Testis (tissue), 2 donors: ENCODE results near the gene FRAS1.

Experiments
- CTCF ChIP-seq, 3 experiments: fragments of 450-650 bp in 2 of 3; fragments of 200-600 bp in 1 of 3; sonication (generic) in 1 of 3; IDR thresholded peaks; one replicate each; pipeline ENCODE4 v1.5.1; 2016 to 2019; ENCODE audit warnings: antibody characterized with exemption in 3 of 3, mild to moderate bottlenecking in 2 of 3, moderate library complexity in 1 of 3
- POLR2A ChIP-seq: fragments of 450-650 bp; IDR thresholded peaks from one replicate; pipeline ENCODE4 v1.6.1; 2017; ENCODE audit warnings: antibody characterized with exemption, mild to moderate bottlenecking, moderate library complexity

DNA sequence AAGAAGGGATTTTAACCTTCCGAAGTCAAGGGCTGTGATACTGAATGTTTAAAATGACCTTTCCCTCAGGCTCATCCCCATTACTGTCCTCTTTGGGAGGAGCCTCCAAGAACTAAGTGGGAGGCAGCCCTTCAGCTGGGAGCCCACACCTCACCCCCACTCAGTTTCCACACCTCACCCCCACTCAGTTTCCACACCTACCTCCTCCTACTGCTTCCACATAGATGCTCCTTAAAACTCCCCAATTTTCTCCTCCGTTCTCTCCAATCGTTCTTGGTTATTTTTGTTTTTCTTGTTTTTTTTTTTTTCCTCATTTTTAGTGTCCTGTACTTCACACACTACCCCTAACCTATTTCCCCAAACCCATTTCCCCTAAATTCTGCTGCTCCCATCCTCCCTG is 462.8 kb downstream of the FRAS1 start:
- TF ChIP-seq CTCF (IDR thresholded peaks at IDR 0.05) (no peak), POLR2A (no peak)
